PC-9 (cell line): ENCODE measurements around the gene ANAPC5.

ENCODE experiments used
- EZH2 ChIP-seq: fragments of 200-600 bp; sonication (generic); IDR thresholded peaks from 2 replicates; pipeline ENCODE4 v1.8.0; 2017; ENCODE audit warnings: antibody characterized with exemption, low read depth
- TF ChIP-seq, protein P1 (sequence below): fragments of 200-600 bp; sonication (generic); conservative IDR thresholded peaks from 2 replicates; pipeline ENCODE4 v1.6.1; 2017; ENCODE audit warnings: mixed run types, antibody characterized with exemption, mild to moderate bottlenecking, moderate library complexity

DNA sequence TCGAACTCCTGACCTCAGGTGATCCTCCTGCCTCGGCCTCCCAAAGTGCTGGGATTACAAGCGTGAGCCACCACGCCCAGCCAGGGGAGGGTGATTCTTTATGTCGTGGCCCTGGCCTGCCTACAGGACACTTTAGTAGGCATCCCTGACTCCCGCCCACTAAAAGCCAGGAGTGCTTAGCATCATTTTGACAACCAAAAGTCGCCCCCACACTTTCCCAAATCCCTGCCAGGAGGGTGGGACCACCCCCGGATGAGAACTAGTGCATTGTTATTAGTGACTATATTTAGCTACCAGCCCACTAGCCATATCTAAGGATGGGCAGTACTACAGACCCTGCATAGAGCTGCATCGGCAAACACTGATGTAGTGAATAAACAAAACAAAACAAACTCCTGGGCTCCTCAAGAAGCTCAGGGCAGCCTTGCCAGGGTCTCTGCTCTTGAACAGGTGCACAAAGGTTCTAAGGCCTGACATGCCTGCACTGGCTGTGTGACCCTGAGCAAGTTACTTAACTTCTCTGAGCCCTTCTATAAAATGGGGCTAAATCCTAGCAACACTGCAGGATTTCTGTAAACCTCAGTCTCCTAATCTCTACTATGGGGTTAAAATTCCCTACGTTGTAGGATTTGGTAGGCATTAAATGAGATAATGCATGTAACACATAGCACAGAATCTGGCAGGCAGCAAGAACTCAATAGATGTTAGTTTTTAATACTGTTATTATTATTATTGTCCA, 57.9 kb downstream of the ANAPC5 start:
- TF ChIP-seq, protein P1, sequence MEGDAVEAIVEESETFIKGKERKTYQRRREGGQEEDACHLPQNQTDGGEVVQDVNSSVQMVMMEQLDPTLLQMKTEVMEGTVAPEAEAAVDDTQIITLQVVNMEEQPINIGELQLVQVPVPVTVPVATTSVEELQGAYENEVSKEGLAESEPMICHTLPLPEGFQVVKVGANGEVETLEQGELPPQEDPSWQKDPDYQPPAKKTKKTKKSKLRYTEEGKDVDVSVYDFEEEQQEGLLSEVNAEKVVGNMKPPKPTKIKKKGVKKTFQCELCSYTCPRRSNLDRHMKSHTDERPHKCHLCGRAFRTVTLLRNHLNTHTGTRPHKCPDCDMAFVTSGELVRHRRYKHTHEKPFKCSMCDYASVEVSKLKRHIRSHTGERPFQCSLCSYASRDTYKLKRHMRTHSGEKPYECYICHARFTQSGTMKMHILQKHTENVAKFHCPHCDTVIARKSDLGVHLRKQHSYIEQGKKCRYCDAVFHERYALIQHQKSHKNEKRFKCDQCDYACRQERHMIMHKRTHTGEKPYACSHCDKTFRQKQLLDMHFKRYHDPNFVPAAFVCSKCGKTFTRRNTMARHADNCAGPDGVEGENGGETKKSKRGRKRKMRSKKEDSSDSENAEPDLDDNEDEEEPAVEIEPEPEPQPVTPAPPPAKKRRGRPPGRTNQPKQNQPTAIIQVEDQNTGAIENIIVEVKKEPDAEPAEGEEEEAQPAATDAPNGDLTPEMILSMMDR = no peak
- no peak for TF ChIP-seq EZH2
